Sigmoid colon (tissue), 7 donors: ENCODE measurements around the gene LSM14A. TPM values are rescaled to one million over a fixed set of nuclear protein-coding genes. Genes with fewer than 3 reads are reported as not detected.

Experiments
- DNase-seq: peaks from one replicate; pipeline ENCODE4 v3.0.0-alpha.2; 2019
- H3K27ac ChIP-seq, 4 donors: fragments of 200-600 bp; sonication (generic); one replicate each; pipeline ENCODE4 v1.5.1; 2016 to 2019; ENCODE audit warnings: mild to moderate bottlenecking in 1 of 4
- H3K27me3 ChIP-seq, 3 donors: fragments of 200-600 bp; sonication (generic); one replicate each; pipeline ENCODE4 v1.5.1; 2019; ENCODE audit warnings: mild to moderate bottlenecking in 1 of 3
- H3K36me3 ChIP-seq, 4 donors: fragments of 200-600 bp; sonication (generic); one replicate each; pipeline ENCODE4 v1.5.1; 2016 to 2019
- H3K4me1 ChIP-seq, 4 donors: fragments of 200-600 bp; sonication (generic); one replicate each; pipeline ENCODE4 v1.5.1; 2017 to 2019
- H3K4me3 ChIP-seq, 4 donors: fragments of 200-600 bp; sonication (generic); one replicate each; pipeline ENCODE4 v1.5.1; 2017 to 2019; ENCODE audit warnings: mild to moderate bottlenecking in 2 of 4, moderate library complexity in 1 of 4
- H3K9me3 ChIP-seq, 4 donors: fragments of 200-600 bp in 3 of 4; sonication (generic) in 3 of 4; one replicate each; pipeline versions ENCODE4 v1.5.1 to v1.6.1; 2013 to 2019
- CTCF ChIP-seq, 4 experiments: fragments of 450-650 bp in 3 of 4; fragments of 200-600 bp in 1 of 4; IDR thresholded peaks; one replicate each; pipeline ENCODE4 v1.5.1; 2016 to 2019; ENCODE audit warnings: antibody characterized with exemption in 4 of 4, mild to moderate bottlenecking in 3 of 4, moderate library complexity in 2 of 4
- EP300 ChIP-seq, 4 donors: sonication (generic); formaldehyde crosslinking; IDR thresholded peaks; one replicate each; pipeline ENCODE4 v1.6.1; 2017; ENCODE audit warnings: antibody characterized with exemption in 4 of 4
- POLR2A ChIP-seq, 2 donors: fragments of 450-650 bp; IDR thresholded peaks; one replicate each; pipeline ENCODE4 v1.6.1; 2016; ENCODE audit warnings: antibody characterized with exemption in 2 of 2, mild to moderate bottlenecking in 2 of 2, moderate library complexity in 2 of 2
- POLR2AphosphoS5 ChIP-seq, 4 donors: sonication (generic); formaldehyde crosslinking; IDR thresholded peaks; one replicate each; pipeline ENCODE4 v1.6.1; 2017; ENCODE audit warnings: antibody characterized with exemption in 4 of 4
- WGBS, 2 donors: extraction: QIAGEN DNeasy Blood & Tissue Kit; methylation state at CpG; one replicate each; pipeline ENCODE4 v1.1.7; 2013; 5-methylcytosine and 5-hydroxymethylcytosine counted together
- intact Hi-C: fragments of 100-400 bp; cut with DNase I; formaldehyde crosslinking; loops from one replicate; pipeline ENCODE4 v1.15.1; 2023
- polyA plus RNA-seq, 3 donors: library from polyadenylated mRNA; stranded (reverse); fragments of 200-250 nt; gene quantifications; one replicate each; pipeline ENCODE4 v1.2.3, GENCODE V29; 2013
- total RNA-seq, 4 donors: library from RNA; depleted of rRNA; stranded (reverse); fragments of >200 nt; gene quantifications; one replicate each; pipeline ENCODE4 v1.1.0, GENCODE V29; 2016
- donor health status: healthy with polysubstance abuse.
- donor health status: Bipolar disorder and iron deficiency.
- donor health status: healthy.

Gene LSM14A
- total and polyA plus RNA-seq, 7 donors, result 66.6 to 149 (median 104) TPM

- Histone ChIP-seq H3K4me1 (peaks cover 0 to 20% (median 5%) of the 10 kb centered on the region in 4 donors), H3K27ac (no peak overlapping the region), H3K36me3 (no peaks in the 10 kb centered on the region), H3K9me3 (no peaks in the 10 kb centered on the region), H3K4me3 (no peak overlapping the region), H3K27me3 (no peaks in the 10 kb centered on the region)
- intact Hi-C loops, result no loop called here
- TF ChIP-seq POLR2A (IDR thresholded peaks at IDR 0.05) (no peak), CTCF (IDR thresholded peaks at IDR 0.05) (no peak), EP300 (IDR thresholded peaks at IDR 0.05) (no peak), POLR2AphosphoS5 (IDR thresholded peaks at IDR 0.05) (no peak)
- 13 to 58% methylated on average over 4 of the region's 4 CpGs for WGBS, 2 donors
- no peak for DNase-seq
Observed at GRCh38 chr19:34276614-34277013, 104.3 kb downstream of the LSM14A start.

GRCh38 chr19:34277244-34277643 lies 104.9 kb downstream of the LSM14A start:
- DNase-seq, result no peak
- Histone ChIP-seq H3K36me3 (no peaks in the 10 kb centered on the region), H3K9me3 (no peaks in the 10 kb centered on the region), H3K27ac (no peak overlapping the region), H3K4me3 (no peak overlapping the region), H3K27me3 (no peaks in the 10 kb centered on the region), H3K4me1 (peaks cover 0 to 14% (median 5%) of the 10 kb centered on the region in 4 donors)
- TF ChIP-seq CTCF (IDR thresholded peaks at IDR 0.05) (no peak), POLR2A (IDR thresholded peaks at IDR 0.05) (no peak), POLR2AphosphoS5 (IDR thresholded peaks at IDR 0.05) (no peak), EP300 (IDR thresholded peaks at IDR 0.05) (no peak)
- WGBS, 2 donors, result 71 to 76% methylated on average over 4 of the region's 4 CpGs
- intact Hi-C loops, result no loop called here

GRCh38 chr19:34278783-34279182 lies 106.5 kb downstream of the LSM14A start:
- TF ChIP-seq CTCF (IDR thresholded peaks at IDR 0.05), result no peak
- Histone ChIP-seq H3K4me3 (no peak overlapping the region), H3K36me3 (no peaks in the 10 kb centered on the region), H3K27ac (no peak overlapping the region), H3K4me1 (peaks cover 0 to 17% (median 6%) of the 10 kb centered on the region in 4 donors), H3K9me3 (no peaks in the 10 kb centered on the region), H3K27me3 (no peaks in the 10 kb centered on the region)
- intact Hi-C loops, result no loop called here
- DNase-seq, result no peak
- 89 to 96% methylated on average over 4 of the region's 4 CpGs for WGBS, 2 donors

Other genes with a start within 250 kb of the LSM14A start
- 10 to 100 TPM; 11.1 to 20.2 (median 14.5) TPM for gene GARRE1, start 82.0 kb downstream of the LSM14A start, total RNA-seq
- gene GARRE1, start 82.0 kb downstream of the LSM14A start, polyA plus RNA-seq, result 10 to 100 TPM in 1 of 3 donors, 1 to 10 TPM in 2; 3.5 to 10.7 (median 4.2) TPM
- gene GPI, start 192.7 kb downstream of the LSM14A start, total RNA-seq, result 100 to 1,000 TPM; 117 to 209 (median 157) TPM
- 100 to 1,000 TPM in 1 of 3 donors, 10 to 100 TPM in 2; 73.9 to 203 (median 89.7) TPM for gene GPI, start 192.7 kb downstream of the LSM14A start, polyA plus RNA-seq
- 10 to 100 TPM in 3 of 4 donors, 1 to 10 TPM in 1; 8.0 to 14.8 (median 13.9) TPM for gene PDCD2L, start 231.9 kb downstream of the LSM14A start, total RNA-seq
- 10 to 100 TPM in 1 of 3 donors, 1 to 10 TPM in 2; 6.0 to 12.1 (median 7.2) TPM for gene PDCD2L, start 231.9 kb downstream of the LSM14A start, polyA plus RNA-seq